Activated CD4-positive, alpha-beta T cell treated with anti-CD3 and anti-CD28 coated beads for 36 hours (primary cell): Measurements from ENCODE around the gene VPS4A. TPM values are rescaled to one million over a fixed set of nuclear protein-coding genes. Genes with fewer than 3 reads are reported as not detected.

Source experiments
- ATAC-seq: fragments of 200-7000 bp; cut with Tn5 transposase; one replicate; pipeline ENCODE4 v1.10.0; 2021; ENCODE audit warnings: mild to moderate bottlenecking, moderate library complexity
- CTCF ChIA-PET: fragments of 350-600 bp; sonication (Branson Sonifier 250); formaldehyde crosslinking; loops from one replicate; lab custom pipeline; 2021; ENCODE audit warnings: antibody characterized with exemption; lab: Charles Lee
- POLR2A ChIA-PET: fragments of 350-600 bp; sonication (Branson Sonifier 250); formaldehyde crosslinking; loops from one replicate; lab custom pipeline; 2021; ENCODE audit warnings: antibody characterized with exemption, inconsistent platforms; lab: Charles Lee
- DNase-seq: peaks from one replicate; pipeline ENCODE4 v3.0.0-alpha.2; 2020
- H3K27ac Mint-ChIP-seq: one replicate; pipeline ENCODE4 v1.8.0; 2021; ENCODE audit warnings: mixed read lengths
- H3K27me3 Mint-ChIP-seq: one replicate; pipeline ENCODE4 v1.8.0; 2021; ENCODE audit warnings: mixed read lengths
- H3K36me3 Mint-ChIP-seq: one replicate; pipeline ENCODE4 v1.8.0; 2021; ENCODE audit warnings: low read depth, mixed read lengths
- H3K4me1 Mint-ChIP-seq: one replicate; pipeline ENCODE4 v1.8.0; 2021; ENCODE audit warnings: mixed read lengths
- H3K4me3 Mint-ChIP-seq: one replicate; pipeline ENCODE4 v1.8.0; 2021; ENCODE audit warnings: mild to moderate bottlenecking, moderate library complexity, mixed read lengths
- H3K9me3 Mint-ChIP-seq: one replicate; pipeline ENCODE4 v1.8.0; 2021; ENCODE audit warnings: low read depth, mixed read lengths
- intact Hi-C, 2 experiments: fragments of 100-400 bp; cut with DNase I in 1 of 2; cut with micrococcal nuclease in 1 of 2; formaldehyde crosslinking; loops; one replicate each; pipeline versions ENCODE4 v1.14.2 to v1.15.1; 2022 to 2024; cut with DNase I, micrococcal nuclease
- total RNA-seq, 2 experiments: library from RNA; stranded (reverse); gene quantifications; one replicate each; pipeline ENCODE4 v1.2.3, GENCODE V29; 2021

The VPS4A gene
- total RNA-seq, 2 experiments from 2014 or later: 28.4 to 31.9 TPM

GRCh38 chr16:69319381-69319780 lies 8.2 kb downstream of the VPS4A start:
- POLR2A ChIA-PET: no interaction called here
- peaks cover 58% of the 10 kb centered on the region for H3K36me3 Mint-ChIP-seq
- DNase-seq: no peak

DNA sequence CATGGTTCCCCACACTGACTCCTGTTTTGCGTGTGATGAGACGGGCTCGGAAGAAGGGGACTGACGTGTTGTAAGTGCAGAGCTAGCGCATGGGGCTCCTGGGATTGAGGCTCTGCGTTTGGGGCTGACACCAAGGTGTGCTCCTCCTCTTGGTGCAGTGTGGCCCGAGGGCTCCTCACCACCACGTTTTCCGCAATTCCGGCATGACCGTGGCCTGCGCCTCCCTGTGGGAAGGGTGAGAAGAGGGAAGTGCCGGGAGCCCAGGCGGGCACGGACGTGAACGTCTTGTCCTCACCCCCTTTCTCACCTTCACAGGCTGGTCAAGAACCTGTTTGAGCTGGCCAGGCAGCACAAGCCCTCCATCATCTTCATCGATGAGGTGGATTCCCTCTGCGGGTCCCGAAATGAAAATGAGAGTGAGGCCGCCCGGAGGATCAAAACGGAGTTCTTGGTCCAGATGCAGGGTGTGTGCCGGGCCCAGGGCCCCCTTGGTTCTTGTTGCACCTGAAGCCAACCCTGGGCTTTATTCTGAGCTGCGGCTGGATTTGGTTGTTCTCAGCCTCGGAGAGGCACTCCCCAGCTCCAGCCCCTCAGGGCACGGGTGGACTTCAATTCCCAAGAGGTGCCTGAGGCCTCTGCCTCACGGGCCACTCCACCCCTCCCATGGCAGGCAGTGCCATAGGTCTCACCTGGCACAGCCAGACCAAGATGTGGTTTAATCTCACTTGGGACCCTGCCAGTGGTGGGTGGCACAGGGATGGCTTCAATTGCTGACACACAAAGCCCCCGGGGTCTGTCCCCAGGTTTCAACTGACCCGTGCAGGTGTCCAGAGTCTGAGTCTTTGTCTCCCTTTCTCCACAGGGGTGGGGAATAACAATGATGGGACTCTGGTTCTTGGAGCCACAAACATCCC lies 8.9 kb downstream of the VPS4A start:
- no peak for ATAC-seq
- Mint-ChIP-seq H3K27me3 (no peaks in the 10 kb centered on the region), H3K9me3 (no peaks in the 10 kb centered on the region), H3K36me3 (peaks cover 55% of the 10 kb centered on the region), H3K4me3 (no peak overlapping the region), H3K27ac (no peak overlapping the region), H3K4me1 (peaks cover 4% of the 10 kb centered on the region)
- CTCF ChIA-PET: no interaction called here
- DNase-seq: no peak
- POLR2A ChIA-PET: no interaction called here
- intact Hi-C loops: no loop called here

More at GRCh38 chr16:69319381-69319780, 8.2 kb downstream of the VPS4A start:
- Mint-ChIP-seq H3K4me3 (no peak overlapping the region), H3K27me3 (no peaks in the 10 kb centered on the region), H3K27ac (no peak overlapping the region), H3K4me1 (peaks cover 3% of the 10 kb centered on the region), H3K9me3 (no peaks in the 10 kb centered on the region)
- no peak for ATAC-seq
- intact Hi-C loops: no loop called here
- CTCF ChIA-PET: no interaction called here

DNA sequence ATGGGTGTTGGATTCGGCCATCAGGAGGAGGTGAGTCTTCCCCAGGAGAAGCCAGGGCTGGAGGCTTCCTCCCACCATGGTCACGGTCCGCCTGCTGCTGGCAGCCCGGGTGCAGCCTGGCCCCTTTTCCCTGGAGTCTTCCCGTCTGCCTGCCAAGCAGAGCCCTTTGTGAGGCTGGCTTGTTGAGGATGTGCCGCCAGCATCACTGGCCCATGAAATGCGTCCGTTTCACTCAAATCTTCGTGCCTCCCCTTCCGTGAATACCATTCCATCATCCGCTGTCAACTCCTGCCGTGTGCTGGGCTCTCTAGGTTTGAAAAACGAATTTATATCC lies 9.6 kb downstream of the VPS4A start:
- H3K36me3 Mint-ChIP-seq: peaks cover 55% of the 10 kb centered on the region
- H3K4me3 Mint-ChIP-seq: no peak overlapping the region
- intact Hi-C loops: no loop called here
- H3K27me3 Mint-ChIP-seq: no peaks in the 10 kb centered on the region
- DNase-seq (no peak), ATAC-seq (no peak)
- ChIA-PET POLR2A (no interaction called here), CTCF (no interaction called here)
- no peaks in the 10 kb centered on the region for H3K9me3 Mint-ChIP-seq
- H3K27ac Mint-ChIP-seq: no peak overlapping the region
- peaks cover 7% of the 10 kb centered on the region for H3K4me1 Mint-ChIP-seq

DNA sequence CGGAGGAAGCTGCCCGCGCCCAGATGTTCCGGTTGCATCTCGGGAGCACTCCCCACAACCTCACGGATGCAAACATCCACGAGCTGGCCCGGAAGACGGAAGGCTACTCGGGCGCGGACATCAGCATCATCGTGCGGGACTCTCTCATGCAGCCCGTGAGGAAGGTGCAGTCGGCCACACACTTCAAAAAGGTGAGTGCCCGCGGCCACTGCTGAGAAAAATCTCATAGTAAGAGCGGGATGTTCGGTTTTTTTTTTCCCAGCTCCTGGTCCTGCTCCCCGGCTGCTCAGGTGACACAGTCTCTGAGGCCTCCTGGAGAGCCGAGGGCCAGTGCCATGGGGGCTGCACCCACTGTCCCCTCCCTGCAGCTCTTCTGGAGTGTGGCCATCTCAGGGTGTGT lies 9.9 kb downstream of the VPS4A start:
- H3K4me3 Mint-ChIP-seq: no peak overlapping the region
- H3K9me3 Mint-ChIP-seq: no peaks in the 10 kb centered on the region
- intact Hi-C loops: no loop called here
- DNase-seq (no peak), ATAC-seq (no peak)
- peaks cover 10% of the 10 kb centered on the region for H3K4me1 Mint-ChIP-seq
- no peaks in the 10 kb centered on the region for H3K27me3 Mint-ChIP-seq
- no peak overlapping the region for H3K27ac Mint-ChIP-seq
- CTCF ChIA-PET: no interaction called here
- peaks cover 56% of the 10 kb centered on the region for H3K36me3 Mint-ChIP-seq
- POLR2A ChIA-PET: no interaction called here

DNA sequence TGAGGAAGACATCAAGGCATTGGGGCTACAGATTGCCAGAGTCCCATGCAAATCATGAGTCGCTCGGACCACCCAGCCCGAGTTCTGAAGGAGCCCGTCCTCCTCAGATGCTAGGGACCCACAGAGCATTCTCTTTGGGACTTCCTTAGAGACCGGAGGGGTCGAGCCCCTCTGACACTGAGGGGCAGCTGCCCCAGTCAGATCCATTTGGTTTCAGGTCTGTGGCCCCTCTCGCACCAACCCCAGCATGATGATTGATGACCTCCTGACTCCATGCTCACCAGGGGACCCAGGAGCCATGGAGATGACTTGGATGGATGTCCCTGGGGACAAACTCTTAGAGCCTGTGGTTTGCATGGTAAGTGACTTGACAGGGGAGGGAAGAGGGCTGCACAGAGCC lies 11.2 kb downstream of the VPS4A start:
- no peak overlapping the region for H3K4me3 Mint-ChIP-seq
- H3K27ac Mint-ChIP-seq: no peak overlapping the region
- peaks cover 23% of the 10 kb centered on the region for H3K4me1 Mint-ChIP-seq
- intact Hi-C loops: no loop called here
- ChIA-PET CTCF (interaction anchor here (0.6 kb wide), 1 partner anchor 795 kb away, joined by 3 read pairs; no protein-coding TSS in a partner anchor), POLR2A (no interaction called here)
- no peaks in the 10 kb centered on the region for H3K27me3 Mint-ChIP-seq
- DNase-seq: no peak
- ATAC-seq: no peak
- H3K9me3 Mint-ChIP-seq: no peaks in the 10 kb centered on the region
- H3K36me3 Mint-ChIP-seq: peaks cover 56% of the 10 kb centered on the region

GRCh38 chr16:69323415-69323814 lies 12.3 kb downstream of the VPS4A start:
- CTCF ChIA-PET: no interaction called here
- no peak for ATAC-seq
- Mint-ChIP-seq H3K36me3 (peaks cover 58% of the 10 kb centered on the region), H3K4me1 (peaks cover 29% of the 10 kb centered on the region), H3K9me3 (no peaks in the 10 kb centered on the region), H3K27ac (no peak overlapping the region), H3K27me3 (no peaks in the 10 kb centered on the region), H3K4me3 (no peak overlapping the region)
- DNase-seq: no peak
- POLR2A ChIA-PET: no interaction called here
- intact Hi-C loops: no loop called here

DNA sequence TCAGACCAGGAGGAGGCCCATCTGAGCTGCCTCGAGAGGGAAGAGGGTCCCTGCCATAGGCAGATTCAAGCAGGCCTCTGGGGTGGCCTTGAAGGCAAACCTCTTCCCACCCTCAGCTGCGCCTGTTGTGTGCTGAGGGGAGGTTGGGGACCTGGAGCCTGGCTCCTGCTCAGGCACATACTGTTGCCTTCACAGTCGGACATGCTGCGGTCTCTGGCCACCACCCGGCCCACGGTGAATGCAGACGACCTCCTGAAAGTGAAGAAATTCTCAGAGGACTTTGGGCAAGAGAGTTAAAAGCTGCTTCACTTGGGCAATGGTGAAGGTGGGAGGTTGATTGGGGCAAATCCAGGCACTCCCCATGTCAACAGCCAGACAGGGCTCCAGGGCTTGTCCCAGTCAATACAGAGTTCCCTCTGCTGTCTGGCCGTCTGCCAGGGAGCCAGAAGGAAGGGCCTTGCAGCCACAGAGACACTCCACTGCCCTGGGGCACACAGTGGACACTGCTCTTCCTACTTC lies 12.9 kb downstream of the VPS4A start:
- Mint-ChIP-seq H3K36me3 (peaks cover 63% of the 10 kb centered on the region), H3K27me3 (no peaks in the 10 kb centered on the region), H3K9me3 (no peaks in the 10 kb centered on the region), H3K4me1 (peaks cover 35% of the 10 kb centered on the region), H3K27ac (no peak overlapping the region), H3K4me3 (no peak overlapping the region)
- DNase-seq (no peak), ATAC-seq (no peak)
- CTCF ChIA-PET: interaction anchor here (0.7 kb wide), 1 partner anchor 12 kb away, joined by 5 read pairs; no protein-coding TSS in a partner anchor
- intact Hi-C loops: no loop called here
- POLR2A ChIA-PET: interaction anchor here (0.7 kb wide), 1 partner anchor 992 kb away, joined by 3 read pairs; no protein-coding TSS in a partner anchor

GRCh38 chr16:69324585-69325253 lies 13.6 kb downstream of the VPS4A start:
- intact Hi-C loops: no loop called here
- ATAC-seq: no peak
- no peak for DNase-seq
- no peaks in the 10 kb centered on the region for H3K9me3 Mint-ChIP-seq
- H3K27ac Mint-ChIP-seq: no peak overlapping the region
- H3K36me3 Mint-ChIP-seq: peaks cover 65% of the 10 kb centered on the region
- POLR2A ChIA-PET: interaction anchor here (0.7 kb wide), 1 partner anchor 992 kb away, joined by 3 read pairs; no protein-coding TSS in a partner anchor
- H3K27me3 Mint-ChIP-seq: no peaks in the 10 kb centered on the region
- H3K4me1 Mint-ChIP-seq: peaks cover 40% of the 10 kb centered on the region
- CTCF ChIA-PET: interaction anchor here (0.7 kb wide), 1 partner anchor 13 kb away, joined by 5 read pairs; no protein-coding TSS in a partner anchor
- no peak overlapping the region for H3K4me3 Mint-ChIP-seq

DNA sequence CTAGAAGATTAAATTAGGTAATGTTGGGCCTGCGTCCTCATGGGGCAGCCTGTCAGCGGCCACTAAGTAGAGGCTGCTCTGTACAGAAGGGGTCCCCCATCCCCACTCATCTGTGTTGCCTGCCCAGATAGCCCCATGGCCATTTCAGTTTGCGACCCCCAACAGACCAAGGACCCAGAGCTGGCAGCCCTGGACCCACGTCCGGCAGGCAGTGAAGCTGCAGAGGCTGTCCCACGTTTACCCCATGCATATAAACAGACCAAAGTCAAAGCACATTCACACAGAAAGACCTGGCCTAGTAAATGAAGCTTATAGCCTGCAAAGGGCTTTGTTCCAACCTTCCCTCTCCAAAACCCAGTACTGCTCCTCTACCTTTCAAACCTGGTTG lies 14.6 kb downstream of the VPS4A start:
- CTCF ChIA-PET: interaction anchor here (1.0 to 1.3 kb wide), 2 partner anchors 13 to 14 kb away, joined by 3 to 4 read pairs; no protein-coding TSS in a partner anchor
- POLR2A ChIA-PET: interaction anchor here (0.6 kb wide), 1 partner anchor 26 kb away, joined by 6 read pairs; no protein-coding TSS in a partner anchor
- peaks cover 40% of the 10 kb centered on the region for H3K4me1 Mint-ChIP-seq
- H3K36me3 Mint-ChIP-seq: peaks cover 62% of the 10 kb centered on the region
- no peak overlapping the region for H3K4me3 Mint-ChIP-seq
- H3K27ac Mint-ChIP-seq: peak overlapping the region; percentile 67
- H3K27me3 Mint-ChIP-seq: no peaks in the 10 kb centered on the region
- DNase-seq (no peak), ATAC-seq (no peak)
- H3K9me3 Mint-ChIP-seq: no peaks in the 10 kb centered on the region
- intact Hi-C loops: no loop called here

DNA sequence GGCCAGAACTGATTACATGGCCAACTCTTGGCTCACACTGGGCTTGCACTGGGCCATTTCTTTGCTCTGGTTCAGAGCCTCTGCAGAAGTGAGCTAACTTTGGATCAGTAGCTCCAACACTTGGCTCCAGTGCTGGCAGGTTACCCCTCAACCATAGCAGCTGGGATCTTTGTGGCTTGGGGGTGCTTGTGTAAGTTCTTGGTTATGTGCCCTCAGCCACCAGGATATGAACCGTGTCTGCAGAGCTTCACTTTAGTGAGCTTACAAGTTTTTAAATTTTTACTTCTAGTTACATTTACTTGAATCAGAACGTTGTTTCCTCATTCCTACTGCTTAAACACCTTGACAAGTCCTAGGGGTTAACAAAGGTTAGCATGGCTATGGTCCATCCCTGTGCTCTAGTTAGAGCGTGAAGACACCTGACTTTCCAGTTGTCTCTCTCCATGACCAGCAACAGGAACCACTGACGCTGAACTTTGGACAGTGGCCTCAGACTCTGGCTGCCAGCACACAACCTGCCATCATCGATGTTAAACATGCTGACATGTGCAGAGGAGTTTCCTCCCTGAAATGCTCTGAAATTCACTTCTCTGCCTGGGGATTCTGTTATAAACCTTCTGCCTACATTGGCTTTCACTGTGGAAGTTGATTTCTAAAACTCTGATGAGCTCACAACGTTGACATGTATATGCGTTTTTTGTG lies 15.2 kb downstream of the VPS4A start:
- Mint-ChIP-seq H3K36me3 (peaks cover 61% of the 10 kb centered on the region), H3K27ac (peak overlapping the region; percentile 67), H3K4me3 (peak overlapping the region; percentile 83), H3K4me1 (peaks cover 41% of the 10 kb centered on the region), H3K27me3 (no peaks in the 10 kb centered on the region), H3K9me3 (no peaks in the 10 kb centered on the region)
- ChIA-PET CTCF (interaction anchor here (1.0 to 1.5 kb wide), 4 partner anchors 12 to 55 kb away, joined by 3 to 7 read pairs (median 4); partner anchors contain the start of gene NIP7), POLR2A (interaction anchor here (1.0 kb wide), 1 partner anchor 11 kb away, joined by 3 read pairs; no protein-coding TSS in a partner anchor)
- intact Hi-C loops: no loop called here
- DNase-seq (no peak), ATAC-seq (no peak)
